DND-41 (cell line): ENCODE data around the gene LARP6.

Source experiments
- ATAC-seq: fragments of 200-7000 bp; cut with Tn5 transposase; 3 replicates; pipeline ENCODE4 v1.9.1; 2021; ENCODE audit warnings: low read depth; ENCODE audit not compliant: insufficient read depth
- DNase-seq: peaks from one replicate; pipeline ENCODE4 v3.0.0-alpha.2; 2020
- H2AFZ ChIP-seq: 2 replicates; pipeline ENCODE4 v1.6.0; 2012; ENCODE audit warnings: low read depth, low read length
- H3K27ac ChIP-seq: 2 replicates; pipeline ENCODE4 v1.5.1; 2012; ENCODE audit warnings: low read length, inconsistent platforms
- H3K27me3 ChIP-seq: fragments of 200-600 bp; sonication (generic); 2 replicates; pipeline ENCODE4 v1.6.0; 2012; ENCODE audit warnings: low read length, mild to moderate bottlenecking, inconsistent platforms; ENCODE audit not compliant: insufficient read depth, poor library complexity
- H3K36me3 ChIP-seq: 2 replicates; pipeline ENCODE4 v1.5.1; 2012; ENCODE audit warnings: low read length, inconsistent platforms; ENCODE audit not compliant: insufficient read depth
- H3K4me1 ChIP-seq: 2 replicates; pipeline ENCODE4 v1.5.1; 2012; ENCODE audit warnings: mild to moderate bottlenecking, low read length; ENCODE audit not compliant: insufficient read depth
- H3K4me2 ChIP-seq: 2 replicates; pipeline ENCODE4 v1.6.0; 2012; ENCODE audit warnings: mild to moderate bottlenecking, moderate library complexity, low read length, inconsistent platforms; ENCODE audit not compliant: insufficient read depth
- H3K4me3 ChIP-seq, 2 experiments: fragments of 200-600 bp in 1 of 2; shearing (Covaris generic) in 1 of 2; 2 replicates each; pipeline ENCODE4 v1.5.1; 2012 to 2016; ENCODE audit warnings: inconsistent platforms in 2 of 2, low read length in 2 of 2, mild to moderate bottlenecking in 2 of 2, low read depth in 1 of 2, moderate library complexity in 1 of 2
- H3K79me2 ChIP-seq: 2 replicates; pipeline ENCODE4 v1.6.0; 2012; ENCODE audit warnings: low read length, inconsistent platforms; ENCODE audit not compliant: insufficient read depth
- H3K9ac ChIP-seq: 2 replicates; pipeline ENCODE4 v1.6.0; 2012; ENCODE audit warnings: low read depth, mild to moderate bottlenecking, inconsistent platforms, low read length, moderate library complexity
- H3K9me3 ChIP-seq: 2 replicates; pipeline ENCODE4 v1.5.1; 2012; ENCODE audit warnings: low read length, moderate library complexity, mild to moderate bottlenecking, inconsistent platforms; ENCODE audit not compliant: insufficient read depth, severe bottlenecking
- H4K20me1 ChIP-seq: 2 replicates; pipeline ENCODE4 v1.6.0; 2012; ENCODE audit warnings: low read length; ENCODE audit not compliant: insufficient read depth
- EZH2 ChIP-seq: IDR thresholded peaks from 3 replicates; pipeline ENCODE4 v1.6.1; 2012; ENCODE audit warnings: borderline replicate concordance, low read depth, mild to moderate bottlenecking, moderate library complexity, low read length, inconsistent platforms; ENCODE audit not compliant: severe bottlenecking
- TF ChIP-seq, protein P1 (sequence below): IDR thresholded peaks from 2 replicates; pipeline ENCODE4 v1.5.1; 2012; ENCODE audit warnings: borderline replicate concordance, low read length, moderate library complexity, mild to moderate bottlenecking; ENCODE audit not compliant: poor library complexity, severe bottlenecking; ENCODE audit errors: extremely low read depth

Gene LARP6

DNA sequence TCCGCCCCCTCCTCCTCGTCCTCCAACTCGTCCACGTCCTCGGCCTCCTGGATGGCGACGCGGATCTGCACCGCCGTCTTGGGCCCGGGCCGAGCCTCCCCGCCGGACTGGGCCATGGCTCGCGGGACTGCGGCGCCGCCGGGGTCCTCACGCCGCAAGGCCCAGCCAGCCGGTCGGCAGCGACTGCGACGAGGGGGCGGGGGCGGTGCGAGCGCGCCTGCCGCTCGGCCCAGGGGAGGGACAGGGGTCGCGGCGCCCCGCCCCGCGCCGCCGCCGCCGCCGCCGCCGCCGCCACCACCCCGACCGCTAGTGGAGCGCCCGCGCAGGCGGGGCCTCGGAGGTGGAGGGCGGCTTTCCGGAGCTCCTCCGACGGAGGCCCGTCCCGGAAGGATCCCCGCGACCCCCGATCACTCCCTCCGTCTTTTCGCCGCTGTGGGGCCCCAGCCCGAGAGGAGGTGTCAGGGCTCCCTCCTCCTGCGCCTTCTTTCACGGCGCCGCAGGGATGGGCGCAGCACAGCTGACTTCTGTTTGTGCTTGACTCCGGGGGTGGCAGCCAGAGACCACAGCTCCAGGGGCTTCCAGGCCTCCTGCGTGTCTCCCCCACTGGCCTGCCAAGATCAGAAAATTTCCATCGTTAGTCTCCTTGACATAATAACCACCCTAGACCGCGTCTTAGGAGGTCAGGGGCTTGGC, at the start of gene LARP6:
LARP6 (minus strand) TSS at position 185 of the 693 bp plus-strand sequence; CDS start at position 116, 69 bp downstream.
- H3K9me3 ChIP-seq = no peaks in the 10 kb centered on the region
- no peaks in the 10 kb centered on the region for H3K36me3 ChIP-seq
- no peak within 1 kb of the TSS for H2AFZ ChIP-seq
- DNase-seq = no peak
- H3K27ac ChIP-seq = no peak within 1 kb of the TSS
- H3K4me3 ChIP-seq = no peak within 1 kb of the TSS
- ATAC-seq = no peak
- H3K79me2 ChIP-seq = no peaks in the 10 kb centered on the region
- no peaks in the 10 kb centered on the region for H3K4me1 ChIP-seq
- no peaks in the 10 kb centered on the region for H3K27me3 ChIP-seq
- no peak within 1 kb of the TSS for H3K4me2 ChIP-seq
- H3K9ac ChIP-seq = no peak within 1 kb of the TSS
- H4K20me1 ChIP-seq = no peaks in the 10 kb centered on the region
- no peak for TF ChIP-seq EZH2
- TF ChIP-seq, protein P1, sequence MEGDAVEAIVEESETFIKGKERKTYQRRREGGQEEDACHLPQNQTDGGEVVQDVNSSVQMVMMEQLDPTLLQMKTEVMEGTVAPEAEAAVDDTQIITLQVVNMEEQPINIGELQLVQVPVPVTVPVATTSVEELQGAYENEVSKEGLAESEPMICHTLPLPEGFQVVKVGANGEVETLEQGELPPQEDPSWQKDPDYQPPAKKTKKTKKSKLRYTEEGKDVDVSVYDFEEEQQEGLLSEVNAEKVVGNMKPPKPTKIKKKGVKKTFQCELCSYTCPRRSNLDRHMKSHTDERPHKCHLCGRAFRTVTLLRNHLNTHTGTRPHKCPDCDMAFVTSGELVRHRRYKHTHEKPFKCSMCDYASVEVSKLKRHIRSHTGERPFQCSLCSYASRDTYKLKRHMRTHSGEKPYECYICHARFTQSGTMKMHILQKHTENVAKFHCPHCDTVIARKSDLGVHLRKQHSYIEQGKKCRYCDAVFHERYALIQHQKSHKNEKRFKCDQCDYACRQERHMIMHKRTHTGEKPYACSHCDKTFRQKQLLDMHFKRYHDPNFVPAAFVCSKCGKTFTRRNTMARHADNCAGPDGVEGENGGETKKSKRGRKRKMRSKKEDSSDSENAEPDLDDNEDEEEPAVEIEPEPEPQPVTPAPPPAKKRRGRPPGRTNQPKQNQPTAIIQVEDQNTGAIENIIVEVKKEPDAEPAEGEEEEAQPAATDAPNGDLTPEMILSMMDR = no peak

DNA sequence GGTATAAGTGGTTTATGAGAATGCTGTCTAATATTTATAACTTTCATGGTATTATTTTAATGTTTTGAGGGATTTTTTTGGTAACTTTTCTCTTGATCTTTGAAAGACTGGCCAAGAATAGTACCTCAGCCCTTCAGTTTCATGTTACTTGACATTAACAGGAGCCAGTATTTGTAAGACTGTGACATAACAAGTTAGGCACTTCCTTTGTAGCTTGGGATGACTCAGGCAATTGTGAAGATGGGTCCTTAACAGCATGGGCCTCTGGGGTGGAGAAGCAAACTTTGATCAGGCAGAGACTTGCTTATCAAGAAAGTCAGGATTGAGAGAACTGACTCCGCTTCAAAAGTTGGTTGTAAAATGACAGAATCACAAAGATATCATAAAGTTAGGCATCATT, 48.1 kb upstream of the LARP6 start:
- no peaks in the 10 kb centered on the region for H3K36me3 ChIP-seq
- no peak overlapping the region for H3K27ac ChIP-seq
- no peak for ATAC-seq

DNA sequence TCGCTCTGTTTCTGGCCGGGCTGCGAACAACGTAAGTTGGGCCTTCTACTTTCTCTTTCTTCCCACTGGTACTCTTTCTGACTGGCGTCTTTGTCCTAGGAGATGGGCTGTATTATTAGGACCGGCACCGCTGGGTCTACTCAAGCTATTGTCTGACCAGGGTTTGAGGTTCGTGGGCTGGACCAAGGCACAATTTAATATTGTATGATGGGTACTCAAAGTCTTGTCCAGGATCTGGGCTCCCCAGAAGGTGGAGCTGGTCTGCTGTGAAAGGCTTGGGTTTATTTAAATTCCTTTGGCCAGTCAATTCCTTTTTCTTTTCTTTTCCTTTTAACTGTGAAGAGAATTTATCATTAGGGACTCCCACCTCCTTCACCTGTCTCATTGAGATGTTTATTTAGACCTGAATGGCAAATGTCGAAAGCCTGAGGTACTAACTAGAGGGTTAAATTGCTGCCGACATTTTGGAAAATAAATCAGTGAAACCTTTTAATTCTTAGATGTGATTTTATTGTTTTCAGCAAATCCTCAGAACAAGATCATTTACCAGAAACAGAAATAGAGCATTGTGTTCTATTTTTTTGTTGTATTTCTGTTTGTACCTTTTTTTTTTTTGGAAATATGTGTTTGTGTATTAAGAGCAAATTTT, 39.1 kb upstream of the LARP6 start:
- no peak overlapping the region for H2AFZ ChIP-seq
- H3K27me3 ChIP-seq = no peaks in the 10 kb centered on the region
- no peak overlapping the region for H3K4me3 ChIP-seq
- TF ChIP-seq EZH2 = no peak
- TF ChIP-seq, protein P1 = no peak
- no peak overlapping the region for H3K9ac ChIP-seq
- H4K20me1 ChIP-seq = no peaks in the 10 kb centered on the region
- ATAC-seq (no peak), DNase-seq (no peak)
- H3K4me2 ChIP-seq = no peak overlapping the region
- H3K79me2 ChIP-seq = no peaks in the 10 kb centered on the region
- no peak overlapping the region for H3K27ac ChIP-seq
- no peaks in the 10 kb centered on the region for H3K4me1 ChIP-seq
- H3K36me3 ChIP-seq = no peaks in the 10 kb centered on the region
- H3K9me3 ChIP-seq = no peaks in the 10 kb centered on the region

More for the DNA sequence above, 48.1 kb upstream of the LARP6 start:
- no peaks in the 10 kb centered on the region for H3K27me3 ChIP-seq
- no peak overlapping the region for H2AFZ ChIP-seq
- H4K20me1 ChIP-seq = no peaks in the 10 kb centered on the region
- no peaks in the 10 kb centered on the region for H3K4me1 ChIP-seq
- no peak overlapping the region for H3K4me3 ChIP-seq
- H3K79me2 ChIP-seq = no peaks in the 10 kb centered on the region
- DNase-seq = no peak
- no peaks in the 10 kb centered on the region for H3K9me3 ChIP-seq
- no peak overlapping the region for H3K9ac ChIP-seq
- H3K4me2 ChIP-seq = no peak overlapping the region
- TF ChIP-seq, protein P1 = no peak
- no peak for TF ChIP-seq EZH2
